ENCODE measurements around the gene ZNF536. TPM values are rescaled to one million over a fixed set of nuclear protein-coding genes. Genes with fewer than 3 reads are reported as not detected.

The ZNF536 gene
- total RNA-seq, 6 experiments from 2014 or later, result 0.25 TPM; not detected in 5

DNA sequence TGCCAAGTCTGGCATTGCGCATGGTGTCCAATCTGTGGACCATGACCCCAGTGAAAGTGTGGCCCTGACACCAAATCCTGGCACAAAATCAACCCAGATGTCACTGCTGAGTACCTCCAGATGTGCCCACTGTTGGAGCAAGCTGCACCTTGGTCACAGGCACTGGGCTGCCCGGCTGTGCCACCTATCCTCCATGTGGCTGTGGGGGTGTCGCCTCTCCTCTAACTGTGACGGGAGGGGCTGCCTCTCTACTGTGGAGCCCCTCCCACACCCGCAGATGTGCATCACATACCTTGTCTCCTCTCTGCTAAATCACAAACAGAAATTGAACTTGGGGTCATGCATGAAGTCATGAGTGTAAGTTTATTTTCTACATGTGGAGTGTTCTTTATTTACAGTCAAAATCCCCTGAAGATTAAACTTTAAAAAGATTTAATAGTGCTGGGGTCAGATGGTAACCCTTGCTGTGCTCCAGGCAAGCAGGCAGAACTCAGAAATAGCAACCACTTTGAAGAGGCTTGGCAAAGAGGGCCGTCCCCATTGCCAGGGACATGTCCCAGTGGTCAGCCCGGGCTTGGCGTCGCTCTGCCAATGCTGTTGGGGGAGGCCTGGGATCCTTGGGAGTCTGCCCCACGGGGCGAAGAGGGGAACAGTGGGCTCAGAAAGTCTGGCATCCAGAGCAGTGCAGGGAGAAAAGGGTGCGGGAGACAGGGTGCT, 46.4 kb upstream of the ZNF536 start:
- Histone ChIP-seq H3K27me3 (no peaks in the 10 kb centered on the region), H3K4me3 (no peak overlapping the region), H3K4me1 (no peaks in the 10 kb centered on the region), H3K27ac (no peak overlapping the region), H3K36me3 (no peaks in the 10 kb centered on the region), H3K9me3 (no peaks in the 10 kb centered on the region)
- no peak for ATAC-seq
- peak in 1 of 3 donors; percentile 25 for DNase-seq
- TF ChIP-seq, protein P1, sequence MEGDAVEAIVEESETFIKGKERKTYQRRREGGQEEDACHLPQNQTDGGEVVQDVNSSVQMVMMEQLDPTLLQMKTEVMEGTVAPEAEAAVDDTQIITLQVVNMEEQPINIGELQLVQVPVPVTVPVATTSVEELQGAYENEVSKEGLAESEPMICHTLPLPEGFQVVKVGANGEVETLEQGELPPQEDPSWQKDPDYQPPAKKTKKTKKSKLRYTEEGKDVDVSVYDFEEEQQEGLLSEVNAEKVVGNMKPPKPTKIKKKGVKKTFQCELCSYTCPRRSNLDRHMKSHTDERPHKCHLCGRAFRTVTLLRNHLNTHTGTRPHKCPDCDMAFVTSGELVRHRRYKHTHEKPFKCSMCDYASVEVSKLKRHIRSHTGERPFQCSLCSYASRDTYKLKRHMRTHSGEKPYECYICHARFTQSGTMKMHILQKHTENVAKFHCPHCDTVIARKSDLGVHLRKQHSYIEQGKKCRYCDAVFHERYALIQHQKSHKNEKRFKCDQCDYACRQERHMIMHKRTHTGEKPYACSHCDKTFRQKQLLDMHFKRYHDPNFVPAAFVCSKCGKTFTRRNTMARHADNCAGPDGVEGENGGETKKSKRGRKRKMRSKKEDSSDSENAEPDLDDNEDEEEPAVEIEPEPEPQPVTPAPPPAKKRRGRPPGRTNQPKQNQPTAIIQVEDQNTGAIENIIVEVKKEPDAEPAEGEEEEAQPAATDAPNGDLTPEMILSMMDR (IDR thresholded peaks at IDR 0.05), result no peak
- TF ChIP-seq POLR2A (IDR thresholded peaks at IDR 0.05), result no peak
- intact Hi-C loops (cut with DNase I), result no loop called here
- WGBS (ENCODE audit: insufficient coverage, low coverage, low lambda C conversion rate, missing lambda C conversion rate), result 41% methylated on average over 6 of the region's 12 CpGs

DNA sequence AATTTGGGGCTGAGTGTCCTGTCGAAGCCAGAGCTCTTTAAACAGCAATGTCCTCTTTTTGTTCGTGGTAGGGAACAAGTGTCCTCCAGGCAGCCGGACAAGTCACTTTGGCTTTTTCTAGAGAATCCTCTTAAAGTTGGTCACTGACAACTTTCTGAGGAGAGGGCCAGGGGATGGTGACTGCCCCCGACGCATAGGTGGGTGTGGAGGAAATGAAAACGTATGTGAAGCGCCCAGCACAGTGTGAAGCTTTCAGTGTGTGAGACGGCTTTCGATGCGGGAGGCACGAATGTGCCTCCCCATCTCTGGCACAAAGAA, 45.8 kb upstream of the ZNF536 start:
- WGBS (ENCODE audit: insufficient coverage, low coverage, low lambda C conversion rate, missing lambda C conversion rate), result 69% methylated on average over 11 of the region's 11 CpGs
- TF ChIP-seq POLR2A (IDR thresholded peaks at IDR 0.05), result no peak
- TF ChIP-seq, protein P1 (IDR thresholded peaks at IDR 0.05), result no peak
- Histone ChIP-seq H3K36me3 (no peaks in the 10 kb centered on the region), H3K4me3 (no peak overlapping the region), H3K27me3 (no peaks in the 10 kb centered on the region), H3K4me1 (no peaks in the 10 kb centered on the region), H3K27ac (no peak overlapping the region), H3K9me3 (no peaks in the 10 kb centered on the region)
- DNase-seq (peak in 1 of 3 donors; percentile 5), ATAC-seq (no peak)
- intact Hi-C loops (cut with DNase I), result no loop called here

DNA sequence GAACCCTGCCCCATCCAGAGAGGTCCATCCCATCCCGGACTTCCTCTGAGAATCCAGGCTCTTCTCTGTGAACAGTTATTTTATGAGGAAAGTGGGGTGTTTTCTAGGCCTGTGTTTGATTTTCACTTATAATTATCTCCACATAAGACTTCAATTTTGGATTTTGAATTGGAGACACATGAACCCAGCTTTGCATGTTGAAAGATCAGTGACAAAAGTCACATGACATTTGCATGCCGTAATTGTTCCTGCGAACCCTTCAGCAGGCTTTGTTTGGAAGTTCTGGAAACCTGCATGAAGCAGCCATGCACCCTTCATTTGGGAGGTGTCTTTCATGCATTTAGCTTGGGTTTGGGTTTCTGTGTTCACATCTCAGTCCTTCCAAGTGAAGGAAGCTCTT, 44.9 kb upstream of the ZNF536 start:
- Histone ChIP-seq H3K36me3 (no peaks in the 10 kb centered on the region), H3K4me1 (no peaks in the 10 kb centered on the region), H3K4me3 (no peak overlapping the region), H3K27me3 (no peaks in the 10 kb centered on the region), H3K27ac (no peak overlapping the region), H3K9me3 (no peaks in the 10 kb centered on the region)
- intact Hi-C loops (cut with DNase I), result no loop called here
- no peak for TF ChIP-seq POLR2A (IDR thresholded peaks at IDR 0.05)
- TF ChIP-seq, protein P1 (IDR thresholded peaks at IDR 0.05), result no peak
- peak in 1 of 3 donors; percentile 1 for DNase-seq
- WGBS (ENCODE audit: insufficient coverage, low coverage, low lambda C conversion rate, missing lambda C conversion rate), result 68% methylated on average over 2 of the region's 3 CpGs
- ATAC-seq, result no peak

DNA sequence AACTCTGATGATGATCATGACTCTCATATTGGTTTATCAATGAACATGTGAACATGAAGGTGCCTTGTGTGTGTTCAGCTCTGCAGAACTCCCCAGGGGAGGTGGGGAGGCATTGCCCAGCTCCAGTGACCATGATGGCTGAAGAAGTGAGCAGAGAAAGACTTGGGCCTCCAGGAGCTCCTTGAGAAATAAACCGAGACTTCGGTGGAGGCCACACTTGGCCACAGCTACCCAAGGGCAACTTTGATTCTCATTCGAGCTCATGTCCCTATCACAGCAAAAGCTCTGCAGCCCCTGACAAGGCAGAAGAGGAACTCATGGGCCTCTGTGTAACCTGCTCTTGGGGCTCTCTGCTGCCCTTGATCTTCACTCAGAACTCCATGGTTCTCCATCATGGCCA, 44.1 kb upstream of the ZNF536 start:
- no peak for TF ChIP-seq POLR2A (IDR thresholded peaks at IDR 0.05)
- TF ChIP-seq, protein P1 (IDR thresholded peaks at IDR 0.05), result no peak
- WGBS (ENCODE audit: insufficient coverage, low coverage, low lambda C conversion rate, missing lambda C conversion rate), result 73% methylated on average over 2 of the region's 3 CpGs
- Histone ChIP-seq H3K4me1 (no peaks in the 10 kb centered on the region), H3K36me3 (no peaks in the 10 kb centered on the region), H3K27ac (no peak overlapping the region), H3K9me3 (no peaks in the 10 kb centered on the region), H3K4me3 (no peak overlapping the region), H3K27me3 (no peaks in the 10 kb centered on the region)
- DNase-seq (peak in 1 of 3 donors; percentile 20), ATAC-seq (no peak)
- intact Hi-C loops (cut with DNase I), result no loop called here

Measured in right lobe of liver (tissue), 6 donors.